ENCODE measurements around the gene UBA6.

The UBA6 gene

DNA sequence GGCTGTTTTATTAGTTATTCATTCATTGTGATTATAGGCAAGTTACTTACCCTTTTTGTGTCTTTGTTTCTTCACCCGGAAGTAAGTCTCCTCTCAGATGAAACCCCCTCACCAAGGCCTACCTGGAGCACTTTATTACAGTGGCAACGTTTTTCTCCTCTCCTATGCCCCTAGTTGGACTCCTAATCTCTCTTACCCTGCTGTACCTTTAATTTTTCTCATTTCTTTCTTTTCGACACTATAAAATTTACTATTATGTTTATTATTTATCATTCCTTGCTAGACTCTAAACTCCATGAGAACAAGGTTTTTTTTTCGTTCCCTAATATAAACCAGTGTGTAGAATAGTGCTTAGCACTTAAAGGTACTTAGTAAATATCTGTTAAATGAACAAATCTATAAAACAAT is 124.9 kb downstream of the UBA6 start:
- DNase-seq (ENCODE audit: low spot score): no peak

DNA sequence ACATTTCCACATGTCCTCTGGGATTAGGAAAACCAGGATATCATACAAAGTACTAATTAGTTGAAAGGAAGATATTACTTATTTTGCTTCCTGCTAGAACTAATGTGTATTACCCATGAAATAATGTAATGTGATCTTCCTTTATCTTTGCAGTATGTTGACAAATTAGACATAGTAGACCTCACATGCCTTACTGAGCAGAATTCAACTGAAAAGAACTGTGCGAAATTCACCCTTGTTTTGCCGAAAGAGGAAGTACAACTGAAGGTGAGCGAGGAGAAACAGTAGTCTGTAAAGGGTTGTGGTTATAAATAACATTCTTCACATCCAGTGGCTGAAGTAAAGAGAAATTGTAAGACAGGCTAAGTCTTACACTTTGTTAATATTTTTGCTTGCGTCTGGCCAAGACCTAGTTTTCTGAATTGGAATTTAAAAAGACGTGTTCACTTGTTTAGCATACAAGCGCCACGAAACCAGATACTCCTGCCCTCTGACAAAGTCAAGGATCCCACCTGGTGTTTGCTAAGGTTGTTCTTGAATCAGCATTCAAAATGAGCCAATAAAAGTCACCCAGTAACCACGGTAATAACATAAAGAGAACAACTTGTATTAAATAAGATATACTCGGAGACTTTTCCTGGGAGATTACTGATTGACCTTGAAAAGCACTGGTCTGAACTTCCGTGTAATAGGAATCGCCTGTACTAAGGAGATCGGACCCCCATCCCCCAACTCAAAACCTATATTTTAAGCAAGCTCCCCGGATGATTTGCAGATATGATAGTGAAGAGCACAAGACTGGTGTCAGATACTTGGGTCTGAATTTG is 125.5 kb downstream of the UBA6 start:
- DNase-seq (ENCODE audit: low spot score): no peak

DNA sequence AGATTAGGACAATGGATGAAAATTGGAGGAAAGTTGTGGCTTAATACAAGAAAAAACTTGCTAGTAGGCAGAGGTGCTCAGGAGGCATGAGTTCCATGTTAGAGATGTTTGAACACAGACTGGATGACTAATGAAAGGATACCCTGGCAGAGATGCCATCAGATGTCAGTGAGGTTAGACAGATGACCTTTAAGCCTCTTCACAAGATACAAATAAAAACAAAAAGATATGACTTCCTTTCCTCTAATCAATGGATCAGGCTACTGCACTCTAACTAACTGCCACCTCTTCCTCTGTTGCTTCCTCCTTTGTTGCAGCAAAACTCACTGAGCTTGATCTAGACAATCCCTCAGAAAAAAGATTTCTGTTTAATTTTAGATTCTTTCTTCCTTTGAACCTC is 127.8 kb downstream of the UBA6 start:
- DNase-seq (ENCODE audit: low spot score): no peak

DNA sequence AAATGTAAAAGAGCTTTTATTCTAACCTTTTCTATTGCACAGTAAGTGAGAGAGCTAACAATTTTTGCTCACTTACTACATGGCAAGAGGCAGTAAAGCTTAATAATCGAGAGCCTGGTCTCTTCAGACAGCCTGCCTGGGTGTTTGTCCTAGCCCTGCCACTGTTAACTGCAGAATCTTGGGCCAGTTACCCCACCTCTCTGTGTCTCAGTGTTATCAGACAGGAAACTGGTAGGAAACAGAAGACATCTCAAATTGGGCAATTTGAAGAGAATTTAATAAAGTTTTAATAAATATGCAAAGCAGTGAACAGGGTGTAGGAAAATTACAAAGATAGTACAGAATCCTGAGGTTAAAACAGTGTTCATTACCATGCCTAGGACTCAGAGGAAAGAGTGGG is 129.0 kb downstream of the UBA6 start:
- DNase-seq (ENCODE audit: low spot score): no peak

DNA sequence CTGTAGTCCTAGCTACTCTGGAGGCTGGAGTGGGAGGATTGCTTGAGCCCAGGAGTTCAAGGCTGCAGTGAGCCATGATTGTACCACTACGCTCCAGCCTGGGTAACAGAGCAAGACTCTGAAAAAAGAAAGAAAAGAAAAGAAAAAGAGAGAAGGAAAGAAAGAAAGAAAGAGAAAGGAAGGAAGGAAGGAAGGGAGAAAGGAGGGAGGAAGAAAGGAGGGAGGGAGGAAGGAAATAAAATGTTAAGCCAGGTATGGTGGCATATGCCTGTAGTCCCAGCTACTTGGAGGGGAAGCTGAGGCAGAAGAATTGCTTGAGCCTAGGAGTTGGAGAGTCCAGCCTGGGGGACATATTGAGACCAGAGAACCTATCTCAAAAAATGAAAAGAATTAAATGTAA is 130.4 kb downstream of the UBA6 start:
- no peak for DNase-seq (ENCODE audit: low spot score)

DNA sequence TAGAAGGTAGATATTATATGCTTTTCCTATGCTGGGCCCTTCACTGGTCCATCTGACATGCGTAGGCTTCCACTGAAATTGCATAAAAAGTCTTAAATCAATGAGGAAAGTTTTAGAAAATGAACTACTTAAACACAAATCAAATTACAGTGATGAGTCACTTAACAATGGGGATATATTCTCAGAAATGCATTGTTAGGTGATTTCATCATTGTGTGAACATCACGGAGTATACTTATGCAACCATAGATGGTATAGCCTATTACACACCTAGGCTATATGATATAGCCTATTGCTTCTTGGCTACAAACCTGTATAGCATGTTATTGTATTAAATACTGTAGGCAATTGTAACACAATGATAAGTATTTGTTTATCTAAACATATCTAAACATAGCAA is 132.1 kb downstream of the UBA6 start:
- no peak for DNase-seq (ENCODE audit: low spot score)

DNA sequence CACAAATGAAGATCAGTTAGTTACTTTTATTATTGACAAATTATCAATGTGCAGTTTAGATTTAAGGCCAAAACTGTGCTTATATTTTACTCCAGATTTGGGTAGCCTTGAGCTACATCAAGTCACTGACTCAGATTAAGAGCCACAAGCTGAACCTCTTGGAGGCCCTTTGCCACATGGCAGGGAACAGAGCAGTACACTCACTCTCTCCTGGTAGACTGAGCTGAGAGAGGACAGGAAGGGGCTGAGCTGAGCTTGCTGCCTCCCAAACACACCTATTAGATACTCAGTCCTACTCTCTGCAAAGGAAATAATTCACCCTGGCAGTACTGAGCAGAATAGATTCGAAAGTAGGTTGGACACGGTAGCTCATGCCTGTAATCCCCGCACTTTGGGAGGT is 134.6 kb downstream of the UBA6 start:
- no peak for DNase-seq (ENCODE audit: low spot score)

DNA sequence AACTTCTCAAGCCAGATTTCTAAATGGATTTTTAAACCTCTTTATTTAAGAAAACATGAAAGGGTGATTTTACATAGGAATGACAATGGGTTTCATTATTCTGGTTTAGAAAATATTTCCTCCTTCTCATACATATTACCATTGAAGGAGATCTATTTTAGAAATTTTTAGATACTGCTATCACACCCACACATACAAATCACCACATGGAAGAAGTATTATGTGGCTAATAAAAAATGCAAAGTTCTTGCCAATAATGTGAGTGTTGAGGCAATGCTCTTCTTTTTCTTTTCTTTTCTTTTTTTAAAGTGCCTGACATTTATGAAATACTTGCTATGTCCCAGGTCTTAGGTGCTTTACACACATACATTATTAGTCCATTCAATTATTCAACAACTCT is 135.7 kb downstream of the UBA6 start:
- no peak for DNase-seq (ENCODE audit: low spot score)
